Pancreas (tissue), 10 donors: ENCODE data around the gene MTREX. TPM values are rescaled to one million over a fixed set of nuclear protein-coding genes. Genes with fewer than 3 reads are reported as not detected.
A peak's percentile ranks its signal among the peaks of the same experiment; 100 is the strongest.

Experiments
- ATAC-seq, 4 donors: fragments of 200-7000 bp; cut with Tn5 transposase; one replicate each; pipeline versions ENCODE4 v1.8.0 to v1.9.1; 2020; ENCODE audit warnings: mild to moderate bottlenecking in 4 of 4, moderate library complexity in 4 of 4
- DNase-seq, 6 donors: peaks; one replicate each; pipeline ENCODE4 v3.0.0-alpha.2; 2020
- FAIRE-seq: peaks from 2 replicates; lab custom pipeline; 2012; peaks lifted over from hg19 to GRCh38; lab: Jason Lieb, UNC
- H3K27ac ChIP-seq, 4 donors: fragments of 200-600 bp; sonication (generic); 1 replicate in 3 of 4; 2 replicates in 1 of 4; pipeline versions ENCODE4 v1.5.0 to v1.8.0; 2020
- H3K27me3 ChIP-seq, 4 donors: fragments of 200-600 bp; one replicate each; pipeline ENCODE4 v1.8.0; 2021
- H3K36me3 ChIP-seq, 3 donors: fragments of 200-600 bp; sonication (generic) in 1 of 3; one replicate each; pipeline versions ENCODE4 v1.5.0 to v1.8.0; 2020 to 2021
- H3K4me1 ChIP-seq, 3 donors: fragments of 200-600 bp; one replicate each; pipeline ENCODE4 v1.8.0; 2021
- H3K4me3 ChIP-seq, 4 donors: fragments of 200-600 bp; sonication (generic) in 2 of 4; one replicate each; pipeline versions ENCODE4 v1.5.0 to v1.8.0; 2020 to 2021
- H3K9me3 ChIP-seq, 4 donors: fragments of 200-600 bp; one replicate each; pipeline ENCODE4 v1.8.0; 2021
- CTCF ChIP-seq, 4 donors: fragments of 200-600 bp; sonication (generic) in 3 of 4; IDR thresholded peaks; one replicate each; pipeline versions ENCODE4 v1.5.0 to v1.8.0; 2021; ENCODE audit warnings: antibody characterized with exemption in 4 of 4
- WGBS, 2 donors: extraction: QIAGEN DNeasy Blood & Tissue Kit; methylation state at CpG; one replicate each; pipeline ENCODE4 v1.1.7; 2013; 5-methylcytosine and 5-hydroxymethylcytosine counted together
- intact Hi-C, 3 donors: fragments of 100-400 bp; cut with DNase I; formaldehyde crosslinking; loops; one replicate each; pipeline versions ENCODE4 v1.11.1 to v1.14.2; 2022
- polyA plus RNA-seq, 2 donors: library from polyadenylated mRNA; stranded (reverse); fragments of 200-250 nt; gene quantifications; one replicate each; pipeline ENCODE4 v1.2.3, GENCODE V29; 2013
- total RNA-seq, 6 donors: library from RNA; stranded (reverse); fragmentation: NEBNext Ultra II Directional in 4 of 6; extraction: Animal tissue kit (Norgen Biotek cat#: 25700) in 4 of 6; gene quantifications; one replicate each; pipeline versions ENCODE4 v1.2.1 to v1.2.4, GENCODE V29; 2021 to 2023
- donor health status: healthy with polysubstance abuse.
- donor health status: DM: no; HTN: no; CAD: no; lungs with moderate emphysema.
- donor health status: DM: no; HTN: no; CAD: no.
- donor health status: control.
- donor health status: control.
- donor health status: Bipolar disorder and iron deficiency.
- donor health status: DM: yes; HTN: yes; CAD: no.
- donor health status: DM: no; HTN: no; CAD: no.
- donor health status: DM: no; HTN: no; CAD: no.
- donor health status: DM: yes; HTN: yes; CAD: no.

Gene MTREX
- total and polyA plus RNA-seq, 8 donors, result 13.1 to 36.0 (median 30.7) TPM

- intact Hi-C loops, result no loop called here
- H3K9me3 ChIP-seq, result no peaks in the 10 kb centered on the region
- H3K36me3 ChIP-seq, result peaks cover 0 to 6% (median 0%) of the 10 kb centered on the region in 3 donors
- peak overlapping the region in 1 of 4 donors; percentile 0 for H3K27ac ChIP-seq
- FAIRE-seq (no peak), DNase-seq (no peak), ATAC-seq (peak in 3 of 4 donors; percentile 29 to 70 (median 57))
- H3K4me3 ChIP-seq, result no peak overlapping the region
- 39 to 45% methylated on average over 4 of the region's 4 CpGs for WGBS, 2 donors
- no peak for TF ChIP-seq CTCF (IDR thresholded peaks at IDR 0.05)
- peaks cover 0 to 6% (median 5%) of the 10 kb centered on the region in 3 donors for H3K4me1 ChIP-seq
- no peaks in the 10 kb centered on the region for H3K27me3 ChIP-seq
Observed at GRCh38 chr5:55364537-55365055, 56.8 kb downstream of the MTREX start.

- Histone ChIP-seq H3K36me3 (peaks cover 0 to 6% (median 0%) of the 10 kb centered on the region in 3 donors), H3K4me1 (peaks cover 0 to 10% (median 3%) of the 10 kb centered on the region in 3 donors), H3K4me3 (no peak overlapping the region), H3K9me3 (no peaks in the 10 kb centered on the region), H3K27me3 (no peaks in the 10 kb centered on the region), H3K27ac (peak overlapping the region in 1 of 4 donors; percentile 19)
- no peak for FAIRE-seq
- no peak for TF ChIP-seq CTCF (IDR thresholded peaks at IDR 0.05)
- intact Hi-C loops, result no loop called here
- 76 to 84% methylated on average over 1 of the region's 1 CpG for WGBS, 2 donors
- peak in 1 of 4 donors; percentile 22 for ATAC-seq
- no peak for DNase-seq
Observed at GRCh38 chr5:55370291-55370925, 62.6 kb downstream of the MTREX start.

- Histone ChIP-seq H3K27me3 (no peaks in the 10 kb centered on the region), H3K36me3 (peaks cover 0 to 6% (median 0%) of the 10 kb centered on the region in 3 donors), H3K4me3 (no peak overlapping the region), H3K27ac (no peak overlapping the region), H3K9me3 (no peaks in the 10 kb centered on the region), H3K4me1 (peaks cover 0 to 10% (median 3%) of the 10 kb centered on the region in 3 donors)
- DNase-seq (no peak), ATAC-seq (no peak), FAIRE-seq (no peak)
- TF ChIP-seq CTCF (IDR thresholded peaks at IDR 0.05), result no peak
- 76% methylated on average over 1 of the region's 1 CpG for WGBS, 2 donors
- intact Hi-C loops, result no loop called here
Observed at GRCh38 chr5:55371145-55371544, 63.4 kb downstream of the MTREX start.

GRCh38 chr5:55372130-55372925 is 64.5 kb downstream of the MTREX start:
- Histone ChIP-seq H3K4me1 (peaks cover 0 to 10% (median 3%) of the 10 kb centered on the region in 3 donors), H3K4me3 (no peak overlapping the region), H3K9me3 (no peaks in the 10 kb centered on the region), H3K27me3 (no peaks in the 10 kb centered on the region), H3K27ac (peak overlapping the region in 1 of 4 donors; percentile 20), H3K36me3 (peaks cover 0 to 11% (median 0%) of the 10 kb centered on the region in 3 donors)
- no peak for TF ChIP-seq CTCF (IDR thresholded peaks at IDR 0.05)
- DNase-seq, result no peak
- ATAC-seq, result no peak
- intact Hi-C loops, result no loop called here
- WGBS, 2 donors, result 89 to 95% methylated on average over 7 of the region's 7 CpGs
- FAIRE-seq, result no peak
